HG03064 (cell line): Measurements from ENCODE around the gene PPP2R5A.

ENCODE experiments used
- ATAC-seq: cut with Tn5 transposase; IDR thresholded peaks from one replicate; pipeline ENCODE4 v1.9.1; 2021; ENCODE audit warnings: low read depth; ENCODE audit not compliant: unreplicated experiment

Gene PPP2R5A

DNA sequence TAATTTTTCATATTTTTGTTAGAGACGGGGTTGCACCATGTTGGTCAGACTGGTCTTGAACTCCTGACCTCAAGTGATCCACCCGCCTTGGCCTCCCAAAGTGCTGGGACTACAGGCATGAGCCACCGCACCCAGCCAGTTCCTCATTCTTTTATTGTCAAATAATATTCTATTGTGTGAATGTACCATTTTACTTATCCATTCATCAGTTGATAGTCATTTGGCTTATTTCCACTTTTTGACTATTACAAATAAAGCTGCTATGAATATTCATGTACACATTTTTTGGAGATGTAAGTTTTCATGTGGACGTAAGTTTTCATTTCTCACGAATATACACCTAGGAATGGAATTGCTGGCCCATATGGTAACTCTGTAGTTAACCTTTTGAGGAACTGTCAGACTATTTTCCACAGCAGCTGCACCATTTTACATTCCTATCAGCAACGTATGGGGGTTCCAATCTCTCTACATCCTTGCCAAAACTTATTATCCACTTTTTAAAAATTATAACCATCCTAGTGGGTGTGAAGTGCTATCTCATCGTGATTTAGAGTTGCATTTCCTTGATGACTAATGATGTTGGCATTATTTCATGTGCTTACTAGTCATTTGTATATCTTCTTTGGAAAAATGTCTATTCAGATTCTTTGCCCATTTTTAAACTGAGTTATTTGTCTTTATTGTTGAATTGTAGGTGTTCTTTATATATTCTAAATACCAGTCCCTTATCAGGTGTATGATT is 116.8 kb downstream of the PPP2R5A start:
- no peak for ATAC-seq

DNA sequence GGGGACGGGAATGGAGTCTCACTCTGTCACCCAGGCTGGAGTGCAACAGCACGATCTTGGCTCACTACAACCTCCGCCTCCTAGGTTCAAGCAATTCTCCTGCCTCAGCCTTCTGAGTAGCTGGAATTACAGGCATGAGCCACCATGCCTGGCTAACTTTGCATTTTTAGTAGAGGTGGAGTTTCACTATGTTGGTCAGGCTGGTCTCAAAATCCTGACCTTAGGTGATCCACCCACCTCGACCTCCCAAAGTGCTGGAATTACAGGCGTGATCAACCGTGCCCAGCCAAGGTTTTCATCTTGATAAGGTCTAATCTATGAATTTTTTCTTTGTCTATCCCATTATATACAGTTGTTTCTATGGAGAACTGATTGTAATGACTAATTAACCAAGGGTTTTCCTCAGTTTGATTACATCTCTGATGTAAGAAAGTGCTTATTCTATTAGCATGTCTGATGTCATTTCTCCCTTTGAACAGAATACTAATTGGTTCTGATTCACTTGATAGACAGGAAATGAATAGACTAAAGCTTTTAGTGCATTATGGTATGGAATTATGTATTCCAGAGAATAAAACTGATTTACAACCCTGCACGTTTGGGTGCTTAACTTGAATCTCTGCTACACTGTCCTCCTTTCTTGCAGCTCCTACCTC is 117.6 kb downstream of the PPP2R5A start:
- ATAC-seq: no peak

DNA sequence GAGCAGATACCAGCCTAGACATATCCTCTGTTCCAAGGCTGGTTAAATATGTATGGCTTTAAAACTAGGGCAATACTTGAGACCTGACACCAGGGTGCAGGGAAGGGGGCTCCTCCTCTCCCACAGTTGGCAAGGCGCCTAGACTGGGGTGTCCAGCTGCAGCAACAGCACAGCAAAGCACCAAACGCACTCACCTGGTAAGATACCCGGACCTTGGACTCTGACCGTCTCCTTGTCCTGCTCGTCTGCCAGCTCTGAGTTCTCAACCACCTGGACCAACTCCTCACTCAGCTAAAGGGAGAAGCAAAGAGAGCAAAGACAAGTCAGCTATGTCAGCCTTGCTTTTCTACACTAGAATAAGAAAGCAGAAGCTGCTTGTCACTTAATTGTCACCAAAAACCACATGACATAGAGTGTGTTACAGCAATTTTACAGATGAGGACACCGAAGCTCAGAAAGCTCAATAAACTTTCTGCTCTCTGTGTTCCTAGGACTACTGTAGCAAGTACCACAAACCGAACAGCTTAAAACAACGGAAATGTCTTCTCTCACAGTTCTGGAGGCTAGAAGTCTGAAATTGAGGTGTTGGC is 125.1 kb downstream of the PPP2R5A start:
- no peak for ATAC-seq
